Activated T-cell treated with anti-CD3 and anti-CD28 coated beads, Interleukin-2, amount 50 U/mL, for 72 hours (primary cell): Measurements from ENCODE around the gene MOCS3. TPM values are rescaled to one million over a fixed set of nuclear protein-coding genes. Genes with fewer than 3 reads are reported as not detected.

Experiments
- ATAC-seq, 2 donors: fragments of 150-1000 bp; cut with Tn5 transposase; replicated peaks in 1 of 2; 2 replicates each; pipeline ENCODE4 v1.10.0; 2021; ENCODE audit warnings: moderate library complexity in 2 of 2, mild to moderate bottlenecking in 1 of 2
- DNase-seq, 2 donors: peaks; one replicate each; pipeline ENCODE4 v3.0.0; 2021 to 2022; ENCODE audit warnings: mixed read lengths in 1 of 2
- H3K27ac Mint-ChIP-seq: one replicate; pipeline ENCODE4 v1.8.0; 2022; ENCODE audit warnings: mild to moderate bottlenecking, moderate library complexity, mixed read lengths
- H3K27me3 Mint-ChIP-seq: one replicate; pipeline ENCODE4 v1.8.0; 2022; ENCODE audit warnings: low read depth, mixed read lengths
- H3K36me3 Mint-ChIP-seq, 2 donors: one replicate each; pipeline ENCODE4 v1.8.0; 2022; ENCODE audit warnings: mixed read lengths in 2 of 2, mild to moderate bottlenecking in 1 of 2; ENCODE audit not compliant: insufficient read depth in 2 of 2
- H3K4me1 Mint-ChIP-seq: one replicate; pipeline ENCODE4 v1.8.0; 2022; ENCODE audit warnings: low read depth, mixed read lengths
- H3K4me3 Mint-ChIP-seq, 2 donors: one replicate each; pipeline ENCODE4 v1.8.0; 2022; ENCODE audit warnings: mild to moderate bottlenecking in 2 of 2, mixed read lengths in 2 of 2, moderate library complexity in 2 of 2
- H3K9me3 Mint-ChIP-seq, 2 donors: one replicate each; pipeline ENCODE4 v1.8.0; 2022; ENCODE audit warnings: mixed read lengths in 2 of 2
- total RNA-seq, 2 donors: library from RNA; stranded (reverse); gene quantifications; one replicate each; pipeline ENCODE4 v1.2.3, GENCODE V29; 2022

Gene MOCS3
- total RNA-seq, 2 donors from 2014 or later = 4.1 to 4.2 TPM

DNA sequence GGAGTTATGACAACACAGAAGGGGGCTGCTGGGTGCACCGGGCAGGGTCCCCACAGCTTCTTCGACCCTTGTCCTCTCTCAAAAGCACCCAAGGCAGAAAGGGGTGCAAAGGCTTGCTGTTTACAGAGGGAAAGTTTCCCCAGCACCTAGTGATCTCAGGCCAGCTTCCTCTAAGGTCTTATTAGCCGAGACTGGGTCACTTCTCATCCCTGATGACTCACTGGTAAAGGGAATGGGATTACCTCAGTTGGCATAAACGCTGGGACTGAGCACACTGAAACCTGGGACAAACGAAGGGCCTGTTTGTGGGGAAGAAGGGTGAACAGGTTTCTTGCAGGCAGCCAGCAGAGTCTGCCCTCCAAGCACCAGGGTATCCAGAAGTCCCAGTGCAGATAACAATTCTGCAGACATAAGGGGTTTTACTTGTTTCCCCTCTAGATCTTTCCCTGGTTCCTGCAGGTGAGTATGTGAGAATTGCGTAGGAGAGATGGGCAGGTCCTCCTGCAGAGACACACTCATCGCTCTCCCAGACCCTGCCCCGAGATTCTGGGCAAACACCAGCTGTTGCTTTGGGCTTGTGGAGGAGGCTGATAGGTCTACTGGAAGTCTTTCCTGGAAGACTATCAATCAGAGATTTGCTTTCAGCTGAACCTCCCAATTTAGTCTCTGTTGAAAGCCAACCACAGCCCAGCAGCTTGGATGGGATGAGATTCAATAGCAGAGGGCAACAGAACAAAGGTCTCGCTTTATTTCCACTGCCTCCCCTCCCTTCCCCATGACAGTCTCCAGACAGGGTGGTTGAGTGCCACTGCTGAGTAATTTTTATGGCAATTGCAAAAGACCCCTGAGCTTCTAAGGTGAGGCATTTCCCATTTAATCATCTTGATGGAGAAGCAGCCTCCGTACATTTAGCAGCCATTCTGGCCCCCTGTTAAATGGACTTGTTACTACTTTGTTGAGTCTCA is 38.6 kb downstream of the MOCS3 start:
- DNase-seq (no peak), ATAC-seq (no peak)
- H3K9me3 Mint-ChIP-seq = no peaks in the 10 kb centered on the region
- no peak overlapping the region for H3K27ac Mint-ChIP-seq
- H3K4me3 Mint-ChIP-seq = no peak overlapping the region
- peaks cover 21% of the 10 kb centered on the region for H3K27me3 Mint-ChIP-seq
- H3K36me3 Mint-ChIP-seq = no peaks in the 10 kb centered on the region
- H3K4me1 Mint-ChIP-seq = peaks cover 11% of the 10 kb centered on the region

GRCh38 chr20:50999355-50999754 is 40.7 kb downstream of the MOCS3 start:
- no peak overlapping the region for H3K4me3 Mint-ChIP-seq
- H3K27me3 Mint-ChIP-seq = peaks cover 32% of the 10 kb centered on the region
- DNase-seq = no peak
- ATAC-seq = no peak
- H3K9me3 Mint-ChIP-seq = no peaks in the 10 kb centered on the region
- no peak overlapping the region for H3K27ac Mint-ChIP-seq
- H3K4me1 Mint-ChIP-seq = peaks cover 4% of the 10 kb centered on the region
- H3K36me3 Mint-ChIP-seq = no peaks in the 10 kb centered on the region

- Mint-ChIP-seq H3K4me3 (no peak overlapping the region), H3K27ac (no peak overlapping the region), H3K36me3 (no peaks in the 10 kb centered on the region), H3K4me1 (peaks cover 4% of the 10 kb centered on the region), H3K9me3 (no peaks in the 10 kb centered on the region), H3K27me3 (peaks cover 47% of the 10 kb centered on the region)
- DNase-seq = no peak
- ATAC-seq = peak in 1 of 2 donors; percentile 43
These were observed 43.0 kb downstream of the MOCS3 start for GRCh38 chr20:51001430-51002265.

DNA sequence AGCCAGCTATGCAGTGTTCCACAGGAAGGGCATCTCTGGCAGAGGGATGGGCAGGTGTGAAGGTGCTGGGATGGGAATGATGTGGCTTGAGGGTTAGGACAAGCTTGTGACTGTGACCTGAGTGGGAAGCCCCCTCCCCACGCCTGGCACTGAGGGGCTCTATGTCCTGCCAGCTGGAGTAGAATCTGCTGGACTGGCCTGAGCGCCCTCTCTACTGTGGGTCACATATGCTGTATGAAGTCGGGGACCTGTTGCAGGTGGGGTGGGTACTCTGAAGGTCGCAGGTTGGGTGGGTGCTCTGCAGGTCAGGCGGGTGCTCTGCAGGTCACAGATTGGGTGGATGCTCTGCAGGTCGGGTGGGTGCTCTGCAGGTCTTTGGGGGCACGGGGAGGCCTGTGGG is 44.0 kb downstream of the MOCS3 start:
- Mint-ChIP-seq H3K4me1 (peaks cover 4% of the 10 kb centered on the region), H3K4me3 (no peak overlapping the region), H3K27me3 (peaks cover 47% of the 10 kb centered on the region), H3K27ac (no peak overlapping the region), H3K36me3 (no peaks in the 10 kb centered on the region), H3K9me3 (no peaks in the 10 kb centered on the region)
- ATAC-seq (no peak), DNase-seq (no peak)

DNA sequence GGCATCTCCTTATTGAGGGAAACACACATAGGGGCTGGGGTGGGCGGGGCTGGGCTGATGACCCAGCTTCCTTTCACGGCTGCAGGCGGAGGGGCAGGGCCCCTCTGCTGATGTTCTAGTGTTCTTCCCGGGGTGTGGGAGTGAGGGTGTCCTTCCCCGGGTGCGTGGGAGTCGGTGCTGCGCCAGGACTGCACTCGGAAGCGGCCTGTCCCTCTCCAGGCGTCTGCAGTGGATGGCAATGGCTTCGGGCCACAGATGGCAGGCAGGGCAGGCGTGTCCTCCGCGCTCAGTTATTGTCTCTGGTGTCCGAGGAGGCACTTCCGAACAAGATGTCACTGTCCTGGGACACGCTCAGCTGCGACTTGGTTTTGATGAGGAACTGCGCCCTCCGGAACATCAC is 45.1 kb downstream of the MOCS3 start:
- no peak for ATAC-seq
- peaks cover 4% of the 10 kb centered on the region for H3K4me1 Mint-ChIP-seq
- peaks cover 41% of the 10 kb centered on the region for H3K27me3 Mint-ChIP-seq
- no peak overlapping the region for H3K4me3 Mint-ChIP-seq
- no peaks in the 10 kb centered on the region for H3K9me3 Mint-ChIP-seq
- no peak overlapping the region for H3K27ac Mint-ChIP-seq
- no peak for DNase-seq
- no peaks in the 10 kb centered on the region for H3K36me3 Mint-ChIP-seq

DNA sequence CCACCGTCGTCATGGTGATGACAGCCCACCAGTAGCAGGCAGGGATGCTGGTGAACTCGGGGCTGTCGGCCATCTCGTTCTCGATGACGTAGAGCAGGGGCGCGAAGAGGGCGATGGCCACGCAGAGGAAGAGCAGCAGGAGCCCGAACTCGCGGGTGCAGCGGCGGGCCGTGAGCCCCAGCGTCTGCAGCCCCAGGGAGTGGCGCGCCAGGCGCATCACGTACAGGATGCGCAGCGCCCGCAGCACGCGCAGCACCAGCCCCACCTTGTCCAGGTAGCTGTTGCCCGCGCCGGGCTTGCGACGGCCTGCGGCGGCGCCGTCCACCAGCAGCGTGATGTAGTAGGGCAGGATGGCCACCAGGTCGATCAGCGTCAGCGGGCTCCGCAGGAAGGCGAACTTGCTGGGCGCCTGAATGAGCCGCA is 45.7 kb downstream of the MOCS3 start:
- Mint-ChIP-seq H3K4me1 (peaks cover 4% of the 10 kb centered on the region), H3K4me3 (no peak overlapping the region), H3K9me3 (no peaks in the 10 kb centered on the region), H3K27me3 (peaks cover 36% of the 10 kb centered on the region), H3K27ac (no peak overlapping the region), H3K36me3 (no peaks in the 10 kb centered on the region)
- ATAC-seq (no peak), DNase-seq (no peak)

- peaks cover 33% of the 10 kb centered on the region for H3K27me3 Mint-ChIP-seq
- no peak overlapping the region for H3K4me3 Mint-ChIP-seq
- H3K36me3 Mint-ChIP-seq = no peaks in the 10 kb centered on the region
- H3K9me3 Mint-ChIP-seq = no peaks in the 10 kb centered on the region
- DNase-seq = no peak
- H3K27ac Mint-ChIP-seq = no peak overlapping the region
- ATAC-seq = no peak
- peaks cover 4% of the 10 kb centered on the region for H3K4me1 Mint-ChIP-seq
These were observed 46.2 kb downstream of the MOCS3 start for GRCh38 chr20:51004781-51005180.

DNA sequence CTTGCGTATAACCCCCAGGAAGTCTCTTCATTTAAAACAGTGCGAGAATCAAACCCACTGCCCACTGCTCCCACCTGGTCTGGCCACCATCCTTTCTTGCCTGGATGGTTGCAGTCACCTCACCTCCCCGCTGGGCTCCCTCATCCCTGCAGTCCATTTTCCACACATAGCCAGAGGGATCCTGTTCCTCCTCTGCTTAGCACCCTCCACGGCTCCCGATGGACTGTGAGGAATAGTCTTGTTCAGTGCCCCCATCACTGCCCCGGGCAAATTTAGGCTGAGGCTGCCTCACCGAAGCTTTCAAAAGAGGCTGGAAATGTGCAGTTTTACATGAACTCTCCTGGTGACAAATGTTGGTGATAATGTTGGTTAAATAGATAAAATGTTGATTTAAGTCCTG is 46.6 kb downstream of the MOCS3 start:
- Mint-ChIP-seq H3K36me3 (no peaks in the 10 kb centered on the region), H3K4me1 (peaks cover 4% of the 10 kb centered on the region), H3K27me3 (peaks cover 33% of the 10 kb centered on the region), H3K27ac (no peak overlapping the region), H3K9me3 (no peaks in the 10 kb centered on the region), H3K4me3 (no peak overlapping the region)
- no peak for DNase-seq
- no peak for ATAC-seq

DNA sequence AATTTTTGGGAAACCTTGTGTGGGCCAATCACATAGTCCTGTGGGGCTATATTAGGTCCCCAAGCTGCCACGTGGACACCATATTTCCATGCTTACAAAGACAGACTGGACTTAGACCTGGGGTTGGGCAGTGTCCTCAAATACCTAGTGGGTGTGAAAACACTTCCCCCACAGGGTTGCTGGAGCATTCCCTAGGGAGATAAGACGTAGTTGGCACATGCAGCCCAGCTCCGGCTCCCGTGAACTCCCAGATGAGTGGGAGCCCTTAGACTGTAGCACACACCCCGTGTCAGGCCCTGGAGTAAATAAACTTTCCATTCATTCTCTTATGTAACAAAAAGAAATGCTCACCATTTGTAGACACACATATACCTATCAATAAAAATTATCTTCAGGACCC is 50.1 kb downstream of the MOCS3 start:
- ATAC-seq = no peak
- Mint-ChIP-seq H3K4me1 (no peaks in the 10 kb centered on the region), H3K36me3 (no peaks in the 10 kb centered on the region)

DNA sequence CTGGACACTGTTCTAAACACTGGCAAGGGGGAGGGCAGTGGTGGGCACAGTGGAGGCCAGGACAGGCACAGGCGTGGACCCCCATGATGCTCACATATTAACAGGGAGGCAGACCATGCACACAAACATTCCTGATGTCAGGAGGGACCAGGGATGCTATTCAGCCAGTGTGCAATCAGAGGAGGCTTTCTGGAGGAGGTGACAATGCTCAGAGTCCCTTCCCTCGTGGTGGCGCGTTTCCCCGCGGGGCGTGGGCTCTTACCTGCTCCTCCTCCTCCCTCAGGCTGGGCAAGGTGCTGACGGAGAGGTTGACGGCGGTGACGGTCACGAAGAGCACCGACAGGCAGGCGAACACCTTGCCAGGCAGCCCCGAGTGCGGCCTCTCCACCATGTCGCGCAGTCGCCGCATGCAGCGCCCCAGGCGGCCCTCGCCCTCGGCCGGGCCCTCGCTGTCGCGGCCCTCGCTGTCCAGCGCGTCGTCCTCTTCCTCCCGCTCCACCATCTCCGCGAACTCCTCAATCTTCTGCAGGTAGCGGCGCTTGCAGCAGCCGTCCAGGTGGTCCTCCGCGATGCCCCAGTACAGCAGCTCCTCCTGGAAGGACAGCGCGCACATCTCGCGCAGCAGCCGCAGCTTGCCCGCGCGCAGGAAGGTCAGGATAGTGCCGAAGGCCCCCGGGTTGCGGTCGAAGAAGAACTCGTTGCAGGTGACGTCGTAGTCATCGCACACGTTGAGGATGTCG is 50.9 kb downstream of the MOCS3 start:
- H3K4me1 Mint-ChIP-seq = no peaks in the 10 kb centered on the region
- H3K36me3 Mint-ChIP-seq = no peaks in the 10 kb centered on the region
- H3K9me3 Mint-ChIP-seq = no peaks in the 10 kb centered on the region
- H3K27me3 Mint-ChIP-seq = peaks cover 23% of the 10 kb centered on the region
- DNase-seq = no peak
- no peak overlapping the region for H3K27ac Mint-ChIP-seq
- no peak for ATAC-seq
- H3K4me3 Mint-ChIP-seq = no peak overlapping the region

More for the DNA sequence above, 50.1 kb downstream of the MOCS3 start:
- Mint-ChIP-seq H3K27ac (no peak overlapping the region), H3K27me3 (peaks cover 15% of the 10 kb centered on the region), H3K4me3 (no peak overlapping the region), H3K9me3 (no peaks in the 10 kb centered on the region)
- no peak for DNase-seq

DNA sequence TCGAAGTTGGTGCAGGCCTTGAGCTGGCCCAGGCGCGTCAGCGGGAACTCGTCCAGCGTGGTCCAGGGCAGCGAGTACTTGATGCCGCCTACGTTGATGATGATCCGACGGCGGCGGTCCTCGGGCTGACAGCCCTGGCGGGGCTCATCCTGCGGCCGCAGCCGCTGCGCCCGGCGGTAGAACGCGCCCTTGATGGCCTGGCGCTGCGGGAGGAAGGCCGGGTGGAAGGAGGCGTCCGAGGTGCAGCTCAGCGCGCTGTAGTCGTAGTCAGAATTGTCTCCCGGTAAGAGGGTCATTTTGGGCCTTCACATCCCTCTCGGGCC is 51.4 kb downstream of the MOCS3 start:
- ATAC-seq = no peak

GRCh38 chr20:51010932-51011331 is 52.3 kb downstream of the MOCS3 start:
- DNase-seq (no peak), ATAC-seq (no peak)
- Mint-ChIP-seq H3K27ac (no peak overlapping the region), H3K4me3 (no peak overlapping the region), H3K36me3 (no peaks in the 10 kb centered on the region), H3K27me3 (peaks cover 24% of the 10 kb centered on the region), H3K4me1 (no peaks in the 10 kb centered on the region), H3K9me3 (no peaks in the 10 kb centered on the region)

More for the DNA sequence above, 51.4 kb downstream of the MOCS3 start:
- no peak overlapping the region for H3K4me3 Mint-ChIP-seq
- no peaks in the 10 kb centered on the region for H3K4me1 Mint-ChIP-seq
- no peaks in the 10 kb centered on the region for H3K36me3 Mint-ChIP-seq
- H3K27ac Mint-ChIP-seq = no peak overlapping the region
- peaks cover 26% of the 10 kb centered on the region for H3K27me3 Mint-ChIP-seq
- H3K9me3 Mint-ChIP-seq = no peaks in the 10 kb centered on the region
- DNase-seq = no peak

DNA sequence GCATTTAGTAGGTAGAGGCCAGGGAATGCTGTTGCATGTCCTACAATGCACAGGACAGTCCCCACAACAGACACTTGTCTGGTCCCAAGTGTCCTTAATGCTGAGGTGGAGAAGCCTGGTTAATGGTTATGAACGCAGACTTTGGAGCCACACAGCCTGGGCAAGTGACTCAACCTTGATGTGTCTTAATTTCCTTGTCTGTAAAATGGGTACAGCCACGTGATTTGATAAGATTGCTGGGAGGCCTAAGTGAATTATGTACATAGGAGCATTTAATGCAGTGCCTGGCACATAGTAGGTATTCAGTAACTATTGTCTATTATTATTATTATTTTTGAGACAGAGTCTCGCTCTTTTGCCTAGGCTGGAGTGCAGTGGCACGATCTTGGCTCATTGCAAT is 52.9 kb downstream of the MOCS3 start:
- Mint-ChIP-seq H3K4me3 (no peak overlapping the region), H3K27ac (no peak overlapping the region), H3K4me1 (no peaks in the 10 kb centered on the region), H3K9me3 (no peaks in the 10 kb centered on the region), H3K27me3 (peaks cover 21% of the 10 kb centered on the region), H3K36me3 (no peaks in the 10 kb centered on the region)
- DNase-seq = no peak
- ATAC-seq = no peak
